UCSD-AML1 (cell line): ENCODE results near the gene BCL2L11.

Experiments
- DNase-seq: peaks from one replicate; lab custom pipeline; 2025; ENCODE audit not compliant: unreplicated experiment; lab: John Stamatoyannopoulos, UW

The BCL2L11 gene

GRCh38 chr2:111167076-111167862, 46.6 kb downstream of the BCL2L11 start:
- DNase-seq: no peak

GRCh38 chr2:111167863-111168162, 47.1 kb downstream of the BCL2L11 start:
- DNase-seq: no peak

GRCh38 chr2:111168528-111169239, 48.0 kb downstream of the BCL2L11 start:
- DNase-seq: no peak

GRCh38 chr2:111169268-111169667, 48.6 kb downstream of the BCL2L11 start:
- DNase-seq: no peak

GRCh38 chr2:111169924-111170323, 49.2 kb downstream of the BCL2L11 start:
- DNase-seq: no peak

GRCh38 chr2:111171337-111171930, 50.7 kb downstream of the BCL2L11 start:
- no peak for DNase-seq

- DNase-seq: no peak
These were observed 52.0 kb downstream of the BCL2L11 start for GRCh38 chr2:111172666-111173065.

GRCh38 chr2:111173338-111173737, 52.6 kb downstream of the BCL2L11 start:
- DNase-seq: no peak

GRCh38 chr2:111173856-111174255, 53.1 kb downstream of the BCL2L11 start:
- DNase-seq: no peak

DNA sequence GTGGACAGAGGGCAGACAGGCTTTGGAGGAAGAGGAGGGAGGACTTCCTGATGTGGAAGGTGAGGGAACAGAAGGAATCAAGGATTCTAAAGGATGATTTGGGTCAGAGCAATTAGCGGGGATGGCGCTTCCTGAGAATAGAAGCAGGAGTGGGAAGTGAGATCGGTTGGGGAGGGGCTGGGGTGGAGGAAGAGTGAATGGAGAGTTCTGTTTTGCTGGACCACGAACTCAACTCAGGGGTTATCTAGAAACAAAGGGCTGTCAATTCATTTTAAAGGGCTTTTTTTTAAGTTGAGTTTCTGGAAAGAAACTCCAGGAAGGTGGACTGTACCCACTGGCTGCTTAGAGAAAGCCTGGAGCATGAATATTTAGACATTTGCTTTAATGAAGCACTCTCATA, 54.9 kb downstream of the BCL2L11 start:
- no peak for DNase-seq

DNA sequence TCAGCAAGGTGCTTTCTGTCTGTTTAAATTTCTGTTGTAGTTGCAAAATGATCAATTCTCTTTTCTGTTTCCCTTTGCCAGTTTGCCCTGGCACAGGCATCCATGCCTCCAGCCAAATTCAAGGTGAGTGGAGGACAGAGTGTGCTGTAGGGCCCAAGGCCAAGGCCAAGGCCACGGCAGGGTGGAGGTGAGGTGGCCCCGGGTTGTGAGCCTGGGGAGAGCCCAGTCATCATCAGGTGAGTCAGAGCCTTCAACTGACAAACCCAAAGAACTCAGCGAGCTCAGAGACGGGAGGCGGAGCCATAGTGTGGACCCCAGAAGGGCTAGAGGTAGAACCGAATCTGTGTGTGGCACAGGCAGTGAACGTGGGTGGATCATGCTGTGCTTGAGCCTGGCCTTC, 55.7 kb downstream of the BCL2L11 start:
- no peak for DNase-seq

DNA sequence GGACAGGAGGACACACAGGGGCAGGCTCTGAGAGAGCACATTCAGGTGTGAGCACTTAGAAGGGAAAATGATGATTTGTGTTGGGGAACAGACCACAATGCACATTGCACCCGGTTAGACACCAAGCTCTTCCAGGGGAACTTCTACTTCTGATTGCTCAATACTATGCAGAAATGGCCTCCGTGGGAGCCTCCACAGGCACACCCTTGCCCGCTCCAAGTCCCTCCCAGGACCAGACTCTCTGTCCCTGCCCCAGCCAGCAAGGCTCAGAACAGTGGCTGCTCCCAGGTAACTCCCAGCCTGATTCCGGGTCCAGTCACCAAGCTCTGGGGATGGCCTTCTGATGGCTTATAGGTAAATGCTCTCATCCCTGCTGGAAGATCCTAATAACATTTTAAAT, 56.2 kb downstream of the BCL2L11 start:
- no peak for DNase-seq

DNA sequence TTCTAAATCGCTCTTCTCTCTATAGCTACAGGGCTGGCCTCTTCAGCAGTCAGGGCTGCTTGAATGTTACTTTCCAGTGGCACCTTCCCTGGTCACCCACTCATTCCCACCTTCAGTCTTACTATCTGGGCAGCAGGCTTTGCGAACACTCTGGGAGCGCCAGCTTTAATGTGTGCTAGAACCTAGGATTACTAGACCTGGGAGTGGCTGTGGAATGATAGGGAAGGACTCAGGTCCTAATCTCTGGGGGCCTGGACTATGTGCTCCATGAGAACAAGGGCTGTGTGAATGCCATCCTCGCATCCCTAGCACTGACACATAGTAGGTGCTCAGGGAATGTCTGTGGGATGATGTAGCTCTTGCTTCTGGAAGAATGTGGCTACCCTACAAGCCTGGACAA, 57.6 kb downstream of the BCL2L11 start:
- no peak for DNase-seq

DNA sequence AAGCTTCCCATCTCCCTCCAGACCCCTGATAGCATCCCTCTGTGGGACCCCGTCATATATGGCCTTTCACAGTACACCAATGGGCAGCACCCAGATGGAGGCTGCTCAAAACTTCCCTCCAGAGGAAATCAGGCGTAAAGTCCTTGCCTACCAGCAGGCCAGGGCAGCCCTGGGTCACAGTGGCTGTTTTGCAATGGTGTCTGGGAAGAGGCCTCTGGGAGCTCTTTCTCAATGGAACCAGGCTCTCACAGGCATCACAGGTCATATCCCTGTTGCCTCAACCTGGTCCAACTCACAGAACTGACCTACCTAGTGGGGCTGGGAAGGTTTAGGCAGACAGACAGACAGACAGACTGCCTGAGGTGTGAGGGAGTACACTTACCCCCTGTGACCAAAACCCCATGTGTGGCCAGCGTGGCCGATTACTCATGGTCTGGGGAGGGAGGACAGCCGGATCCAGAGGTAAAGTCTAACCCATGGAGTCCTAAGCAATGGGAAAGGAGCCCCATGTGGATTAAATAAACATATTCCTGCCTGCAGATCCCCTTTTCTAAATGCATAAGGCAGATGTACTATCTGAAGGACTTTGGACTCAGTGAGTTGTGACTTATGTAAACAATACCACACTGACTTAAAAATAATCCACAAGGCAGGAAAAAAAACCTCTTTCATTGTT, 58.2 kb downstream of the BCL2L11 start:
- DNase-seq: no peak

DNA sequence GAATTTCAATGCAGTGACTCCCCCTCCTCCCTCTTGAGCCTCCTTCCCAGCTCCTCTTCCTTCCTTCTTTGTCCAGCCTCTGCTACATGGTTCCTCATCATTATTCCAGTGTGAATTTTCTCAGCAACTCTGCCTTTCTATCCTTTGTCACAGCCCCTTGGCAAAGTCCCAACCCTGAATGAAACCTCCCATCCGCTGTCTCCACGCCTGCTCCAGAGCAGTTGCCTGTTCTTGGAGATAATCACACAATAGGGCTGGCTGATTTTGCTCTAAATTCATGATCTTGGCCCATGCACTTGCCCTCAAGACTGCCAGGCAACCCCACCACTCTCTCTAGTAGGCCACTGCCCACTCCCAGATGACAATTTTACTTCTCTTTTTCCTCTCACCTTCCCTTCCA, 61.4 kb downstream of the BCL2L11 start:
- no peak for DNase-seq

DNA sequence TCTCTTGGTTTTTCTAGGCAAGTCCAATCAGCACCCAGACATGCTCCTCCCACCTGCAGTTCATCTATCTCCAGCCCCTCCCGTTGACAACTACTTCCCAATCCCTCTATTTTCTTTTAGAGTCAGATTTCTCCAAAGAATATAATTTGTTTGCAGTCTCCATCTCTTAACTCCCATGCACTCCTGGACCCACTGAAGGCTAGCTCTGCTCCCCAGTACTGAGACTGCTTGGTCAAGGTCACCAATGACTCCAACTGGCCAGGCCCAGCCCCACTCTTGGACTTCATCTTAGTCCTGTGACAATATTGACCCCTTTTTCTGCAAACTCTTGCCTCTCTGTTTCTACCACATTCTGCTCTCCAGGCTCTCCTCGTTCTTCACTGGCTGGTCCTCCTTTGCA, 62.0 kb downstream of the BCL2L11 start:
- no peak for DNase-seq

GRCh38 chr2:111184725-111185310, 64.1 kb downstream of the BCL2L11 start:
- DNase-seq: no peak

DNA sequence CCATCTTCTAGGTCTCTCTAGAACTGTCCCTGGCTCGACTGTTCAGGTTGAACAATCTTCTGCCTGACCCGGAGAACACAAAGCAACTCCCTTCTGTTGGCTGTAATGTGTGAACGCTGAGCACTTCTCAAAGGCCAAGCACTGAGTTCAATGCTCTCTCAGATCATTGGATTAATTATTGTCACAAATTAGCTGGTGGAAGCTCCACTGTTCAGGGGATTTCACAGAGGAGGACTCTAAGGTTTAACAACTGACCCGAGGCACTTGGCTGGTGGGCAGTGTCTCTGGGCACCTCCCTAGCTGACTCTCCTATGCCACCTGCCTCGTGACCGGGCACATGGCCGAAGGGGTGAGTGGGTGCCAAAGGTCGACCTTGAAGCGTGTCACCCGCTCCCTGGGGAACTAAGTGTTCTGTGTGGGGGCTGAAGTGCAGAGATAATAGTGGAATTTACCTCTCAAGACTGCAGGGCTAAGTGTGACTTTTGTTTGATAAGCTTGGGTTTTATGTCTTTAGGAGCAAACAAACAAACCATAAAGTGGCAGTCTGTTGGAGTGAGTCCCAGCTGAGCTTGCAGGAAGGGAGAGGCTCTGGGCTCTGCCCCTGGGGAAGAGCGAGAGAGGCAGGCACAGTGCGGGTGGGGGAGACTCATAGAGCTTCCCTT, 64.8 kb downstream of the BCL2L11 start:
- no peak for DNase-seq

DNA sequence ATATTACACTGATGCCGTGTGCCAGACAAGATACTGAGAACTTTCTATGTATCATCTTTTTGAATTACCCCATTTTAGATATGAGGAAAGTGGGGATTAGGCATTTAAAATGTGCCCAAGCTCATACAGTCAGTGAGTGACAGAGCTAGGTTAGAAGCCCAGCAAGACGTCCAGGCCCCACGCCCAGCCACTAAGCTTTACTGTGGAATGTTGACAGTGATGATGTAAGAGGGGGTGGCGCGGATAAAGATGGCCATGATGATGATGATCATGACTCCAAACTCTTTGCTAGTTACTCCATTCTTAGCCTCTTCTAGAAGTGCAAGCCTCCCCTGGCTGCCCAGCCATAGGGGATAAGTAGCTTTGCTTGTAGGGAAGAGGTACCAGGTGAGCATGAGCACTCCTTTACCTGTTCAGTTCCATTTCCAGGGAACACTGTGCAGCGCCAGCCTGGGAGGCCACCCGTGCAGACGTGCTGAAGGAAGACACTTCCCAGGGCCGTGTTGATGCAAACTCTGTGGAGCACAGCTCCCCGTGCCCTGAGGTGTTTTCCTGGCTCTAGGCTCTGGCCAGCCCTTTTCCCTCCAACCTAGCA, 65.5 kb downstream of the BCL2L11 start:
- no peak for DNase-seq

GRCh38 chr2:111186933-111187332, 66.2 kb downstream of the BCL2L11 start:
- no peak for DNase-seq

GRCh38 chr2:111188681-111189080, 68.0 kb downstream of the BCL2L11 start:
- no peak for DNase-seq
